Endothelial cell of umbilical vein (primary cell): ENCODE measurements around the gene EIF2D. TPM values are rescaled to one million over a fixed set of nuclear protein-coding genes. Genes with fewer than 3 reads are reported as not detected.

Source experiments
- BruUV-seq: library from RNA; stranded (reverse); fragments of 400-500 nt; replicated peaks from 2 replicates; lab custom pipeline; 2021; lab: Mats Ljungman, UMichigan
- CTCF ChIA-PET: fragments of 300-600, 350-600 bp; sonication (Branson Sonifier 250); formaldehyde crosslinking; loops from one replicate; lab custom pipeline; 2021; ENCODE audit warnings: antibody characterized with exemption, inconsistent platforms; lab: Charles Lee
- POLR2A ChIA-PET: fragments of 300-600, 350-600 bp; sonication (Branson Sonifier 250); formaldehyde crosslinking; loops from one replicate; lab custom pipeline; 2021; ENCODE audit warnings: antibody characterized with exemption, inconsistent platforms; lab: Charles Lee
- DNase-seq: peaks from one replicate; pipeline ENCODE4 v3.0.0-alpha.2; 2011; ENCODE audit warnings: low read depth, low spot score
- FAIRE-seq: peaks from 2 replicates; lab custom pipeline; 2011; peaks lifted over from hg19 to GRCh38; lab: Jason Lieb, UNC
- H2AFZ ChIP-seq: 2 replicates; pipeline ENCODE4 v1.6.0; 2012; ENCODE audit warnings: low read depth, low read length, control low read depth, inconsistent platforms
- H3K27ac ChIP-seq: 2 replicates; pipeline ENCODE4 v1.5.1; 2011; ENCODE audit warnings: low read depth, mild to moderate bottlenecking, control low read depth, low read length, moderate library complexity; ENCODE audit not compliant: insufficient read depth
- H3K27me3 ChIP-seq, 2 experiments: 2 replicates each; pipeline versions ENCODE4 v1.6.0 to v1.6.1; 2011; ENCODE audit warnings: low read length in 2 of 2, mixed read lengths in 1 of 2; ENCODE audit not compliant: control insufficient read depth in 2 of 2, insufficient read depth in 2 of 2
- H3K36me3 ChIP-seq, 2 experiments: 2 replicates in 1 of 2; 3 replicates in 1 of 2; pipeline ENCODE4 v1.5.1; 2011; ENCODE audit warnings: low read length in 2 of 2, mild to moderate bottlenecking in 1 of 2, moderate library complexity in 1 of 2; ENCODE audit not compliant: control insufficient read depth in 2 of 2, insufficient read depth in 2 of 2; ENCODE audit errors: extremely low read depth in 1 of 2
- H3K4me1 ChIP-seq: 3 replicates; pipeline ENCODE4 v1.5.1; 2011; ENCODE audit warnings: mild to moderate bottlenecking, low read length; ENCODE audit not compliant: control insufficient read depth, insufficient read depth; ENCODE audit errors: extremely low read depth
- H3K4me2 ChIP-seq: 2 replicates; pipeline ENCODE4 v1.6.1; 2011; ENCODE audit warnings: low read length, control low read depth, mixed read lengths; ENCODE audit not compliant: insufficient read depth
- H3K4me3 ChIP-seq, 3 experiments: fragments of 200-600 bp in 1 of 3; sonication (generic), shearing (Covaris generic) in 1 of 3; replicated peaks in 1 of 3; 2 replicates each; pipeline ENCODE4 v1.5.1; 2011 to 2016; ENCODE audit warnings: control low read depth in 3 of 3, low read length in 3 of 3, mild to moderate bottlenecking in 2 of 3, inconsistent platforms in 1 of 3, low read depth in 1 of 3, moderate library complexity in 1 of 3; ENCODE audit not compliant: insufficient read depth in 1 of 3
- H3K79me2 ChIP-seq: 2 replicates; pipeline ENCODE4 v1.6.0; 2012; ENCODE audit warnings: low read length, inconsistent platforms; ENCODE audit not compliant: control insufficient read depth, insufficient read depth
- H3K9ac ChIP-seq: replicated peaks from 2 replicates; pipeline ENCODE3; 2011; ENCODE audit warnings: low read length, control low read depth; ENCODE audit not compliant: insufficient read depth; ENCODE audit errors: extremely low read depth
- H3K9me1 ChIP-seq: replicated peaks from 3 replicates; pipeline ENCODE4 v1.6.0; 2011; ENCODE audit warnings: mild to moderate bottlenecking, low read length; ENCODE audit not compliant: control insufficient read depth, insufficient read depth; ENCODE audit errors: extremely low read depth
- H3K9me3 ChIP-seq: replicated peaks from 2 replicates; pipeline ENCODE4 v1.5.1; 2012; ENCODE audit warnings: low read length, inconsistent platforms; ENCODE audit not compliant: control insufficient read depth, insufficient read depth
- H4K20me1 ChIP-seq: replicated peaks from 2 replicates; pipeline ENCODE3; 2011; ENCODE audit warnings: mild to moderate bottlenecking, low read length; ENCODE audit not compliant: control insufficient read depth, insufficient read depth; ENCODE audit errors: extremely low read depth
- CTCF ChIP-seq, 2 donors: IDR thresholded peaks; 1 replicate in 1 of 2; 2 replicates in 1 of 2; pipeline ENCODE4 v1.5.1; 2011; ENCODE audit warnings: low read length in 2 of 2, mild to moderate bottlenecking in 2 of 2, moderate library complexity in 2 of 2, control low read depth in 1 of 2, inconsistent platforms in 1 of 2, low read depth in 1 of 2; ENCODE audit not compliant: insufficient read depth in 1 of 2; ENCODE audit errors: extremely low read depth in 1 of 2
- EZH2 ChIP-seq: IDR thresholded peaks from 2 replicates; pipeline ENCODE4 v1.6.1; 2012; ENCODE audit warnings: borderline replicate concordance, low read depth, mild to moderate bottlenecking, moderate library complexity, low read length, inconsistent platforms; ENCODE audit not compliant: severe bottlenecking
- FOS ChIP-seq: IDR thresholded peaks from 2 replicates; pipeline ENCODE4 v1.6.1; 2011; ENCODE audit warnings: mild to moderate bottlenecking, low read length, moderate library complexity, borderline replicate concordance; ENCODE audit not compliant: insufficient read depth
- GATA2 ChIP-seq: IDR thresholded peaks from 2 replicates; pipeline ENCODE4 v1.7.0; 2011; ENCODE audit warnings: low read depth, mild to moderate bottlenecking, moderate library complexity, mixed read lengths, low read length; ENCODE audit not compliant: insufficient read length, insufficient read depth
- JUN ChIP-seq: IDR thresholded peaks from 2 replicates; pipeline ENCODE4 v1.6.1; 2011; ENCODE audit warnings: borderline replicate concordance, low read depth; ENCODE audit not compliant: insufficient read length, insufficient read depth
- MYC ChIP-seq: IDR thresholded peaks from one replicate; pipeline ENCODE4 v1.6.1; 2011; ENCODE audit warnings: mild to moderate bottlenecking, low read depth, low read length
- POLR2A ChIP-seq: IDR thresholded peaks from 2 replicates; pipeline ENCODE4 v1.6.1; 2012; ENCODE audit warnings: low read depth, mild to moderate bottlenecking, control low read depth, low read length
- POLR2AphosphoS5 ChIP-seq: IDR thresholded peaks from 2 replicates; pipeline ENCODE4 v1.6.1; 2012; ENCODE audit warnings: low read depth, mild to moderate bottlenecking, control low read depth, low read length, moderate library complexity; ENCODE audit not compliant: insufficient read depth
- dilution Hi-C: fragments of 300-500 bp; cut with MboI; formaldehyde crosslinking; loops from one replicate; pipeline ENCODE4 v1.15.0; 2019; ENCODE audit warnings: low sequenced_read_pairs; ENCODE audit not compliant: extremely low pct_ligation_motif_present
- intact Hi-C: fragments of 100-400 bp; cut with micrococcal nuclease; formaldehyde crosslinking; loops from one replicate; pipeline ENCODE4 v1.10.0; 2022
- polyA plus RNA-seq, 4 experiments: library from polyadenylated mRNA; depleted of rRNA in 3 of 4; stranded (reverse) in 3 of 4; unstranded in 1 of 4; fragments of >200 nt; gene quantifications; 2 replicates each; pipeline versions ENCODE4 v1.2.1 to v1.2.3, GENCODE V29; 2011 to 2012; ENCODE audit warnings: missing spikeins in 1 of 4
- total RNA-seq: library from RNA; stranded (reverse); gene quantifications from 2 replicates; pipeline ENCODE4 v1.2.3, GENCODE V29; 2021
- TF ChIP-seq, protein P1 (sequence below): IDR thresholded peaks from 2 replicates; pipeline ENCODE4 v1.6.1; 2011; ENCODE audit not compliant: insufficient read depth, insufficient read length

The EIF2D gene
- total and polyA plus RNA-seq, 2 donors (not counting 3 experiments of a cell fraction or from before 2014, with no cell fraction given) = 48.0 to 54.1 TPM

DNA sequence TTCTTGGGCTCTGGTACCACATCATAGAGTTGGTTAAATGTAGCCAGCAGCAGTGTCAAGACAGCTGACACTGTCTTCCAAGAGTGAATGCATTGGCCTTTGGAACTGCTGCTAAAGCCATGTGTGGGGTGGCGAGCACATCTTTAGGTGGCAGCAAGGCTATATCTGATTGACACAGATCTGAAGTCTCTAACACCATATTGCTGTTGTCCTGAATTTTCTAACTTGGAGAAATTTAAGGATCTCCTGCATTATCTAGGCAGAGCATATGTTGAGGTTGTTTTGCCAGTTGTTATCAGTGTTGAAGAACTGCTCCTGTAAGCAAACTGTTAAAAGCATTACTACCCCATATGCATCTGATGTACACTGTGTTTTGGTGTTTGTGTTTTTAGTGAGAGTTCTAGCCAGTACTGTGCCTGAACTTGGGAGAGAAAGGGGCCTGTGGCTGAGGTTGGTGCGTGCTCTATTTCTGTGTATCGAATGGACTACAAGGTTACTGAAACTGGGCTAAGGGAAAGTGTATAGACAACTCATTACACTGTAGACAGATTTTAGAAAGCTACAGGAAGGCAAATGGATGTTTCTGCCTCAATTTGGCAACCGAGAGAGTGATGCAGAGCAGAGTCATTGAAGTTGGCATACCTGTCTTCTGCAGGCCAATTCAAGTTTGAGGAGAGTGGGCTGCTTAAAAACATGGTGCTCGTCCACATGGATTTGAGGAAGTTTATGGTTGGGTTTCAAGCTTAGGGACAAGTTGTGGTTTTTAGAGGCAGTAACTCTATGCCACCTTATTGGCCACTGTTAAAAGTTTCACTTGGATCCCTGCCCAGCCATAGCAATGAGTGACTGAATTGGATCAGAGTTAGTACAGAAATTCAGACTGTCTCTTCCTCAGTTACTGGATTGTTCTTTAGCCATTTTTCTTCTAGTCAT lies 40.0 kb upstream of the EIF2D start:
- FAIRE-seq (no peak), DNase-seq (no peak)
- H3K9ac ChIP-seq = no peak overlapping the region
- TF ChIP-seq CTCF (IDR thresholded peaks at IDR 0.05; ENCODE audit: extremely low read depth in 1 of 2, insufficient read depth in 1 of 2, low read depth in 1 of 2, low read length in 2 of 2) = no peak
- TF ChIP-seq GATA2 = no peak
- TF ChIP-seq EZH2 = no peak
- TF ChIP-seq POLR2A = no peak
- no peak for TF ChIP-seq POLR2AphosphoS5
- no peak for TF ChIP-seq MYC
- TF ChIP-seq JUN = no peak
- TF ChIP-seq, protein P1, sequence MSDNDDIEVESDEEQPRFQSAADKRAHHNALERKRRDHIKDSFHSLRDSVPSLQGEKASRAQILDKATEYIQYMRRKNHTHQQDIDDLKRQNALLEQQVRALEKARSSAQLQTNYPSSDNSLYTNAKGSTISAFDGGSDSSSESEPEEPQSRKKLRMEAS = no peak
- TF ChIP-seq FOS = no peak
- BruUV-seq = no TSS peak
- H3K36me3 ChIP-seq = peaks cover 6 to 7% of the 10 kb centered on the region in 2 experiments
- H3K79me2 ChIP-seq = no peaks in the 10 kb centered on the region
- H3K27ac ChIP-seq = no peak overlapping the region
- no peak overlapping the region for H3K4me2 ChIP-seq
- no peaks in the 10 kb centered on the region for H3K4me1 ChIP-seq
- H3K9me3 ChIP-seq = no peaks in the 10 kb centered on the region
- POLR2A ChIA-PET = no interaction called here
- CTCF ChIA-PET = interaction anchor here (1.7 to 6.6 kb wide), 4 partner anchors 6 to 25 kb away, joined by 4 to 52 read pairs (median 24); no protein-coding TSS in a partner anchor
- no peak overlapping the region for H3K4me3 ChIP-seq
- dilution Hi-C loops = no loop called here
- no peak overlapping the region for H2AFZ ChIP-seq
- H3K27me3 ChIP-seq = peaks cover 2 to 5% of the 10 kb centered on the region in 2 experiments
- intact Hi-C loops = no loop called here
- H3K9me1 ChIP-seq = no peaks in the 10 kb centered on the region
- no peaks in the 10 kb centered on the region for H4K20me1 ChIP-seq
